ENCODE results near the gene FAM228B. TPM values are rescaled to one million over a fixed set of nuclear protein-coding genes. Genes with fewer than 3 reads are reported as not detected.

Gene FAM228B
- total RNA-seq, 1 donor from 2014 or later = 31.2 TPM

GRCh38 chr2:24214880-24215279, 91.6 kb downstream of the FAM228B start:
- H3K9ac ChIP-seq = no peak overlapping the region
- H3K27ac ChIP-seq = no peak overlapping the region
- DNase-seq (ENCODE audit: low spot score) = no peak
- Mint-ChIP-seq H3K9me3 (no peaks in the 10 kb centered on the region), H3K27ac (no peak overlapping the region), H3K36me3 (peaks cover 3% of the 10 kb centered on the region), H3K4me3 (no peak overlapping the region), H3K27me3 (ENCODE audit: insufficient read depth, low read depth) (peaks cover 2% of the 10 kb centered on the region), H3K4me1 (peaks cover 2% of the 10 kb centered on the region)
- H3K27me3 ChIP-seq = no peaks in the 10 kb centered on the region
- no peak overlapping the region for H2AFZ ChIP-seq (replicated peaks)
- no peaks in the 10 kb centered on the region for H3K79me2 ChIP-seq (ENCODE audit: low read depth)
- no peaks in the 10 kb centered on the region for H3F3A ChIP-seq (ENCODE audit: low read depth)
- no peak overlapping the region for H3K4me2 ChIP-seq
- H3K4me1 ChIP-seq = no peaks in the 10 kb centered on the region
- TF ChIP-seq EZH2 (IDR thresholded peaks at IDR 0.05) = no peak
- TF ChIP-seq CTCF (IDR thresholded peaks at IDR 0.05) = no peak
- TF ChIP-seq EZH2phosphoT487 (IDR thresholded peaks at IDR 0.05) = no peak
- no peak overlapping the region for H3K4me3 ChIP-seq
- H3K36me3 ChIP-seq = no peaks in the 10 kb centered on the region
- H3K9me3 ChIP-seq (ENCODE audit: low read depth) = no peaks in the 10 kb centered on the region
- H4K20me1 ChIP-seq (ENCODE audit: low read depth) = no peaks in the 10 kb centered on the region

Other genes with a start within 250 kb of the FAM228B start
- 22.4 and 38.7 TPM in 2 replicates for gene ATAD2B, start 196.3 kb upstream of the FAM228B start, total RNA-seq (ENCODE audit: low replicate concordance)
- gene UBXN2A, start 183.0 kb upstream of the FAM228B start, total RNA-seq (ENCODE audit: low replicate concordance) = 18.3 and 24.1 TPM in 2 replicates
- gene MFSD2B, start 113.4 kb upstream of the FAM228B start, total RNA-seq (ENCODE audit: low replicate concordance) = 0.40 TPM in 1 of 2 replicates, not detected in the other
- gene WDCP, start 76.1 kb upstream of the FAM228B start, total RNA-seq (ENCODE audit: low replicate concordance) = 21.6 and 25.9 TPM in 2 replicates
- gene FKBP1B, start 73.7 kb upstream of the FAM228B start, total RNA-seq (ENCODE audit: low replicate concordance) = 46.0 and 58.6 TPM in 2 replicates
- gene SF3B6, start 47.1 kb upstream of the FAM228B start, total RNA-seq (ENCODE audit: low replicate concordance) = 186 and 329 TPM in 2 replicates
- 25.8 and 36.5 TPM in 2 replicates for gene TP53I3, start 38.6 kb upstream of the FAM228B start, total RNA-seq (ENCODE audit: low replicate concordance)
- gene PFN4, start 135 bp upstream of the FAM228B start, total RNA-seq (ENCODE audit: low replicate concordance) = 0.21 and 0.43 TPM in 2 replicates
- gene FAM228A, start 51.6 kb downstream of the FAM228B start, total RNA-seq (ENCODE audit: low replicate concordance) = 0.34 TPM in 1 of 2 replicates, not detected in the other
- 9.0 and 10.4 TPM in 2 replicates for gene ITSN2, start 237.1 kb downstream of the FAM228B start, total RNA-seq (ENCODE audit: low replicate concordance)

Data from neural progenitor cell (in vitro differentiated cells).